ENCODE measurements around the gene MSH2. TPM values are rescaled to one million over a fixed set of nuclear protein-coding genes. Genes with fewer than 3 reads are reported as not detected.
A peak's percentile ranks its signal among the peaks of the same experiment; 100 is the strongest.

The MSH2 gene
- total RNA-seq, 2 donors from 2014 or later: 30.9 to 43.5 TPM

GRCh38 chr2:47471429-47472116 lies 68.6 kb downstream of the MSH2 start:
- Mint-ChIP-seq H3K4me1 (ENCODE audit: low read depth in 2 of 2) (no peaks in the 10 kb centered on the region), H3K36me3 (peaks cover 17% of the 10 kb centered on the region), H3K4me3 (no peak overlapping the region), H3K27ac (no peak overlapping the region), H3K9me3 (no peaks in the 10 kb centered on the region), H3K27me3 (no peaks in the 10 kb centered on the region)
- no peak for ATAC-seq
- no peak for DNase-seq (ENCODE audit: low spot score)

- Mint-ChIP-seq H3K4me1 (ENCODE audit: low read depth in 2 of 2) (peaks cover 6 to 12% of the 10 kb centered on the region in 2 donors), H3K27ac (no peak overlapping the region), H3K27me3 (no peaks in the 10 kb centered on the region), H3K4me3 (no peak overlapping the region), H3K36me3 (peaks cover 9% of the 10 kb centered on the region), H3K9me3 (no peaks in the 10 kb centered on the region)
- no peak for DNase-seq (ENCODE audit: low spot score)
- no peak for ATAC-seq
Observed at GRCh38 chr2:47479863-47480262, 76.9 kb downstream of the MSH2 start.

GRCh38 chr2:47483191-47483590 lies 80.2 kb downstream of the MSH2 start:
- no peak overlapping the region for H3K4me3 Mint-ChIP-seq
- peaks cover 32 to 35% of the 10 kb centered on the region in 2 donors for H3K4me1 Mint-ChIP-seq (ENCODE audit: low read depth in 2 of 2)
- peaks cover 9% of the 10 kb centered on the region for H3K36me3 Mint-ChIP-seq
- no peaks in the 10 kb centered on the region for H3K9me3 Mint-ChIP-seq
- no peaks in the 10 kb centered on the region for H3K27me3 Mint-ChIP-seq
- no peak overlapping the region for H3K27ac Mint-ChIP-seq
- ATAC-seq (no peak), DNase-seq (ENCODE audit: low spot score) (no peak)

GRCh38 chr2:47484396-47484795 lies 81.4 kb downstream of the MSH2 start:
- Mint-ChIP-seq H3K9me3 (no peaks in the 10 kb centered on the region), H3K4me3 (peak overlapping the region; percentile 51), H3K36me3 (peaks cover 9% of the 10 kb centered on the region), H3K27me3 (no peaks in the 10 kb centered on the region), H3K4me1 (ENCODE audit: low read depth in 2 of 2) (peaks cover 32 to 35% of the 10 kb centered on the region in 2 donors), H3K27ac (peak overlapping the region; percentile 71 to 95)
- DNase-seq (ENCODE audit: low spot score) (no peak), ATAC-seq (peak in 1 of 2 donors; percentile 72)

GRCh38 chr2:47485177-47485576 lies 82.2 kb downstream of the MSH2 start:
- DNase-seq (ENCODE audit: low spot score) (no peak), ATAC-seq (peak in 1 of 2 donors; percentile 48)
- H3K4me1 Mint-ChIP-seq (ENCODE audit: low read depth in 2 of 2): peaks cover 32 to 35% of the 10 kb centered on the region in 2 donors
- H3K4me3 Mint-ChIP-seq: peak overlapping the region; percentile 69
- peak overlapping the region; percentile 71 to 95 for H3K27ac Mint-ChIP-seq
- H3K36me3 Mint-ChIP-seq: peaks cover 9% of the 10 kb centered on the region
- H3K27me3 Mint-ChIP-seq: no peaks in the 10 kb centered on the region
- no peaks in the 10 kb centered on the region for H3K9me3 Mint-ChIP-seq

- peak overlapping the region; percentile 71 to 95 for H3K27ac Mint-ChIP-seq
- no peaks in the 10 kb centered on the region for H3K27me3 Mint-ChIP-seq
- H3K4me3 Mint-ChIP-seq: peak overlapping the region; percentile 69
- no peaks in the 10 kb centered on the region for H3K9me3 Mint-ChIP-seq
- ATAC-seq (no peak), DNase-seq (ENCODE audit: low spot score) (no peak)
- peaks cover 8% of the 10 kb centered on the region for H3K36me3 Mint-ChIP-seq
- H3K4me1 Mint-ChIP-seq (ENCODE audit: low read depth in 2 of 2): peaks cover 32 to 35% of the 10 kb centered on the region in 2 donors
Observed at GRCh38 chr2:47485751-47486300, 82.9 kb downstream of the MSH2 start.

GRCh38 chr2:47486841-47487497 lies 84.0 kb downstream of the MSH2 start:
- ATAC-seq (peak; percentile 89 to 93), DNase-seq (ENCODE audit: low spot score) (no peak)
- Mint-ChIP-seq H3K27me3 (no peaks in the 10 kb centered on the region), H3K36me3 (peaks cover 2% of the 10 kb centered on the region), H3K27ac (peak overlapping the region; percentile 65 to 95), H3K4me1 (ENCODE audit: low read depth in 2 of 2) (peaks cover 32 to 35% of the 10 kb centered on the region in 2 donors), H3K9me3 (no peaks in the 10 kb centered on the region), H3K4me3 (peak overlapping the region; percentile 71)

- Mint-ChIP-seq H3K9me3 (no peaks in the 10 kb centered on the region), H3K27me3 (no peaks in the 10 kb centered on the region), H3K4me1 (ENCODE audit: low read depth in 2 of 2) (peaks cover 32 to 35% of the 10 kb centered on the region in 2 donors), H3K36me3 (no peaks in the 10 kb centered on the region), H3K27ac (peak overlapping the region; percentile 65 to 95), H3K4me3 (peak overlapping the region; percentile 71)
- ATAC-seq: peak in 1 of 2 donors; percentile 8
- no peak for DNase-seq (ENCODE audit: low spot score)
Observed at GRCh38 chr2:47487498-47487875, 84.5 kb downstream of the MSH2 start.

- ATAC-seq (no peak), DNase-seq (ENCODE audit: low spot score) (no peak)
- Mint-ChIP-seq H3K27ac (peak overlapping the region in 1 of 2 donors; percentile 47), H3K4me3 (no peak overlapping the region), H3K4me1 (ENCODE audit: low read depth in 2 of 2) (peaks cover 32 to 34% of the 10 kb centered on the region in 2 donors), H3K27me3 (no peaks in the 10 kb centered on the region), H3K9me3 (no peaks in the 10 kb centered on the region), H3K36me3 (peaks cover 5% of the 10 kb centered on the region)
Observed at GRCh38 chr2:47488870-47489584, 86.1 kb downstream of the MSH2 start.

GRCh38 chr2:47490406-47490805 lies 87.5 kb downstream of the MSH2 start:
- DNase-seq (ENCODE audit: low spot score) (no peak), ATAC-seq (no peak)
- Mint-ChIP-seq H3K4me1 (ENCODE audit: low read depth in 2 of 2) (peaks cover 21 to 22% of the 10 kb centered on the region in 2 donors), H3K27me3 (no peaks in the 10 kb centered on the region), H3K9me3 (no peaks in the 10 kb centered on the region), H3K4me3 (no peak overlapping the region), H3K36me3 (peaks cover 5% of the 10 kb centered on the region), H3K27ac (no peak overlapping the region)

- ATAC-seq (no peak), DNase-seq (ENCODE audit: low spot score) (no peak)
- no peaks in the 10 kb centered on the region for H3K27me3 Mint-ChIP-seq
- peaks cover 5% of the 10 kb centered on the region for H3K36me3 Mint-ChIP-seq
- no peaks in the 10 kb centered on the region for H3K9me3 Mint-ChIP-seq
- no peak overlapping the region for H3K27ac Mint-ChIP-seq
- no peak overlapping the region for H3K4me3 Mint-ChIP-seq
- peaks cover 0 to 3% of the 10 kb centered on the region in 2 donors for H3K4me1 Mint-ChIP-seq (ENCODE audit: low read depth in 2 of 2)
Observed at GRCh38 chr2:47493317-47494035, 90.5 kb downstream of the MSH2 start.

GRCh38 chr2:47494267-47495130 lies 91.5 kb downstream of the MSH2 start:
- peaks cover 6% of the 10 kb centered on the region for H3K36me3 Mint-ChIP-seq
- H3K4me3 Mint-ChIP-seq: no peak overlapping the region
- DNase-seq (ENCODE audit: low spot score) (no peak), ATAC-seq (no peak)
- H3K9me3 Mint-ChIP-seq: no peaks in the 10 kb centered on the region
- no peaks in the 10 kb centered on the region for H3K27me3 Mint-ChIP-seq
- peaks cover 0 to 3% of the 10 kb centered on the region in 2 donors for H3K4me1 Mint-ChIP-seq (ENCODE audit: low read depth in 2 of 2)
- H3K27ac Mint-ChIP-seq: peak overlapping the region in 1 of 2 donors; percentile 63

Measured in natural killer cell treated with Interleukin-12 subunit alpha and Interleukin-12 subunit beta and Interleukin-15 and Interleukin-18, amount 100 ng/mL, for 72 hours (primary cell).